C4-2B (cell line): ENCODE results near the gene FRMD5.

Source experiments
- CTCF ChIP-seq: fragments of 450-650 bp; conservative IDR thresholded peaks from 2 replicates; pipeline ENCODE4 v1.5.1; 2017; ENCODE audit warnings: mild to moderate bottlenecking
- ZFX ChIP-seq: fragments of 450-650 bp; IDR thresholded peaks from 2 replicates; pipeline ENCODE4 v1.6.1; 2017

- TF ChIP-seq CTCF (no peak), ZFX (no peak)
These were observed 1.3 kb downstream of the FRMD5 start for GRCh38 chr15:44193651-44194322.
